ENCODE data around the gene C10orf95. TPM values are rescaled to one million over a fixed set of nuclear protein-coding genes. Genes with fewer than 3 reads are reported as not detected.

The C10orf95 gene
- total and polyA plus RNA-seq, 2 donors (not counting 3 experiments of a cell fraction or from before 2014, with no cell fraction given) = 0.08 TPM; not detected in 1

GRCh38 chr10:102407425-102408130 is 43.8 kb downstream of the C10orf95 start:
- CTCF ChIA-PET = interaction anchor here (1.1 to 5.8 kb wide), 4 partner anchors 15 to 188 kb away, joined by 4 to 51 read pairs (median 6); partner anchors contain the start of gene FBXL15
- POLR2A ChIA-PET = no interaction called here
- no peaks in the 10 kb centered on the region for H3K79me2 ChIP-seq (ENCODE audit: control insufficient read depth, insufficient read depth, low read length)
- TF ChIP-seq FOS (IDR thresholded peaks at IDR 0.05; ENCODE audit: borderline replicate concordance, insufficient read depth, low read length) (no peak), MYC (IDR thresholded peaks at IDR 0.05; ENCODE audit: low read depth, low read length) (no peak), POLR2A (IDR thresholded peaks at IDR 0.05; ENCODE audit: low read depth, low read length) (no peak), POLR2AphosphoS5 (IDR thresholded peaks at IDR 0.05; ENCODE audit: insufficient read depth, low read depth, low read length) (no peak), JUN (IDR thresholded peaks at IDR 0.05; ENCODE audit: borderline replicate concordance, insufficient read depth, insufficient read length, low read depth) (no peak), MAX (IDR thresholded peaks at IDR 0.05; ENCODE audit: insufficient read depth, insufficient read length) (no peak), GATA2 (IDR thresholded peaks at IDR 0.05; ENCODE audit: insufficient read depth, insufficient read length, low read depth, low read length) (no peak), EZH2 (IDR thresholded peaks at IDR 0.05; ENCODE audit: borderline replicate concordance, low read depth, low read length, severe bottlenecking) (no peak), CTCF (IDR thresholded peaks at IDR 0.05; ENCODE audit: extremely low read depth in 1 of 2, insufficient read depth in 1 of 2, low read depth in 1 of 2, low read length in 2 of 2) (no peak)
- no peak overlapping the region for H3K4me3 ChIP-seq (replicated peaks in 1 of 3; ENCODE audit: insufficient read depth in 1 of 3, low read depth in 1 of 3, low read length in 3 of 3)
- no peaks in the 10 kb centered on the region for H4K20me1 ChIP-seq (replicated peaks; ENCODE audit: control insufficient read depth, extremely low read depth, insufficient read depth, low read length)
- H3K9me1 ChIP-seq (replicated peaks; ENCODE audit: control insufficient read depth, extremely low read depth, insufficient read depth, low read length) = no peaks in the 10 kb centered on the region
- H2AFZ ChIP-seq (ENCODE audit: low read depth, low read length) = no peak overlapping the region
- H3K27ac ChIP-seq (ENCODE audit: insufficient read depth, low read depth, low read length) = no peak overlapping the region
- peaks cover 37 to 44% of the 10 kb centered on the region in 2 experiments for H3K27me3 ChIP-seq (ENCODE audit: control insufficient read depth in 2 of 2, insufficient read depth in 2 of 2, low read length in 2 of 2)
- H3K36me3 ChIP-seq (ENCODE audit: control insufficient read depth in 2 of 2, extremely low read depth in 1 of 2, insufficient read depth in 2 of 2, low read length in 2 of 2) = peaks cover 0 to under 1% of the 10 kb centered on the region in 2 experiments
- DNase-seq (ENCODE audit: low read depth, low spot score) (no peak), FAIRE-seq (no peak)
- H3K4me2 ChIP-seq (ENCODE audit: insufficient read depth, low read length) = no peak overlapping the region
- H3K9ac ChIP-seq (replicated peaks; ENCODE audit: extremely low read depth, insufficient read depth, low read length) = no peak overlapping the region
- dilution Hi-C loops (cut with MboI; ENCODE audit: extremely low pct_ligation_motif_present, low sequenced_read_pairs) = no loop called here
- no peaks in the 10 kb centered on the region for H3K9me3 ChIP-seq (replicated peaks; ENCODE audit: control insufficient read depth, insufficient read depth, low read length)
- BruUV-seq (replicated peaks) = no TSS peak
- no peaks in the 10 kb centered on the region for H3K4me1 ChIP-seq (ENCODE audit: control insufficient read depth, extremely low read depth, insufficient read depth, low read length)
- intact Hi-C loops (cut with micrococcal nuclease) = no loop called here
